ENCODE measurements around the gene PLEKHG2.
A peak's percentile ranks its signal among the peaks of the same experiment; 100 is the strongest.

Gene PLEKHG2

GRCh38 chr19:39384839-39385568, 27.5 kb upstream of the PLEKHG2 start:
- no peak for DNase-seq

GRCh38 chr19:39385629-39386411, 26.6 kb upstream of the PLEKHG2 start:
- no peak for DNase-seq

GRCh38 chr19:39386557-39386956, 25.9 kb upstream of the PLEKHG2 start:
- DNase-seq: no peak

GRCh38 chr19:39388657-39389056, 23.8 kb upstream of the PLEKHG2 start:
- DNase-seq: no peak

GRCh38 chr19:39389631-39390414, 22.6 kb upstream of the PLEKHG2 start:
- no peak for DNase-seq

- DNase-seq: no peak
These were observed 22.1 kb upstream of the PLEKHG2 start for GRCh38 chr19:39390451-39390750.

GRCh38 chr19:39390751-39391437, 21.6 kb upstream of the PLEKHG2 start, which contains the start of the genes MED29 and PAF1:
Gene MED29, plus strand, starts transcription at chr19:39391378. Its CDS starts 45 bp downstream, at chr19:39391423.
Gene PAF1, minus strand, starts transcription at chr19:39391106. Its CDS starts 242 bp downstream, at chr19:39390864.
- DNase-seq: peak; percentile 97

- peak; percentile 54 for DNase-seq
These were observed 14.8 kb upstream of the PLEKHG2 start for GRCh38 chr19:39397360-39398296.

GRCh38 chr19:39398297-39398864, 14.1 kb upstream of the PLEKHG2 start:
- peak; percentile 21 for DNase-seq

- DNase-seq: no peak
These were observed 12.8 kb upstream of the PLEKHG2 start for GRCh38 chr19:39399668-39400050.

GRCh38 chr19:39400061-39400460, 12.4 kb upstream of the PLEKHG2 start:
- no peak for DNase-seq

GRCh38 chr19:39401070-39401548, 11.4 kb upstream of the PLEKHG2 start:
- DNase-seq: no peak

GRCh38 chr19:39401549-39402345, 10.7 kb upstream of the PLEKHG2 start:
- no peak for DNase-seq

- DNase-seq: peak; percentile 70
These were observed 9.8 kb upstream of the PLEKHG2 start for GRCh38 chr19:39402346-39403300.

GRCh38 chr19:39403331-39404312, 8.8 kb upstream of the PLEKHG2 start:
- DNase-seq: peak; percentile 98

GRCh38 chr19:39405261-39405957, 7.1 kb upstream of the PLEKHG2 start:
- DNase-seq: no peak

Data from amniotic stem cell (primary cell).